SK-N-SH (cell line): ENCODE data around the gene KRTAP9-4. TPM values are rescaled to one million over a fixed set of nuclear protein-coding genes. Genes with fewer than 3 reads are reported as not detected.

Experiments used
- CTCF ChIA-PET: fragments of 300-600, 350-600 bp; formaldehyde crosslinking; extraction: SDS; loops from one replicate; lab custom pipeline; 2021; lab: Yijun Ruan, JAX
- POLR2A ChIA-PET: fragments of 350-600 bp; sonication (Branson Sonifier 250); formaldehyde crosslinking; extraction: SDS; loops from one replicate; lab custom pipeline; 2020; ENCODE audit warnings: antibody characterized with exemption, inconsistent platforms; lab: Yijun Ruan, JAX
- DNase-seq: peaks from one replicate; pipeline ENCODE4 v3.0.0; 2012
- H2AFZ ChIP-seq: fragments of 200-600 bp; sonication (generic); 2 replicates; pipeline ENCODE4 v1.8.1; 2016; ENCODE audit warnings: antibody characterized with exemption, mild to moderate bottlenecking, low read depth
- H3F3A ChIP-seq: fragments of 200-600 bp; sonication (generic); replicated peaks from 2 replicates; pipeline ENCODE3; 2016; ENCODE audit warnings: antibody characterized with exemption, mild to moderate bottlenecking; ENCODE audit not compliant: insufficient read depth
- H3K27ac ChIP-seq, 2 experiments: fragments of 200-500 bp in 1 of 2; fragments of 200-600 bp in 1 of 2; sonication (Bioruptor generic) in 1 of 2; sonication (generic), shearing (Covaris generic) in 1 of 2; 2 replicates each; pipeline versions ENCODE4 v1.5.1 to v1.6.1; 2014 to 2016; ENCODE audit warnings: low read depth in 2 of 2, inconsistent platforms in 1 of 2, low read length in 1 of 2, mild to moderate bottlenecking in 1 of 2, mixed read lengths in 1 of 2
- H3K27me3 ChIP-seq: fragments of 200-600 bp; sonication (generic), shearing (Covaris generic); 2 replicates; pipeline ENCODE4 v1.6.1; 2016; ENCODE audit warnings: mixed run types; ENCODE audit not compliant: insufficient read depth
- H3K36me3 ChIP-seq, 2 experiments: fragments of 200-500 bp in 1 of 2; fragments of 200-600 bp in 1 of 2; sonication (Bioruptor generic) in 1 of 2; sonication (generic) in 1 of 2; replicated peaks in 1 of 2; 2 replicates each; pipeline versions ENCODE3 to v1.5.1; 2014 to 2016; ENCODE audit warnings: low read length in 1 of 2, mild to moderate bottlenecking in 1 of 2; ENCODE audit not compliant: insufficient read depth in 2 of 2, control insufficient read depth in 1 of 2
- H3K4me1 ChIP-seq, 2 experiments: fragments of 200-500 bp in 1 of 2; fragments of 200-600 bp in 1 of 2; sonication (Bioruptor generic) in 1 of 2; sonication (generic), shearing (Covaris generic) in 1 of 2; 2 replicates each; pipeline versions ENCODE4 v1.5.1 to v1.6.1; 2014 to 2016; ENCODE audit warnings: low read depth in 1 of 2, low read length in 1 of 2, mixed run types in 1 of 2; ENCODE audit not compliant: insufficient read depth in 2 of 2, control insufficient read depth in 1 of 2
- H3K4me2 ChIP-seq: fragments of 200-600 bp; sonication (generic), shearing (Covaris generic); 2 replicates; pipeline ENCODE4 v1.6.1; 2017; ENCODE audit warnings: mixed run types
- H3K4me3 ChIP-seq, 2 experiments: fragments of 200-500 bp in 1 of 2; fragments of 200-600 bp in 1 of 2; sonication (Bioruptor generic) in 1 of 2; sonication (generic), shearing (Covaris generic) in 1 of 2; 2 replicates each; pipeline versions ENCODE4 v1.5.1 to v1.8.1; 2014 to 2016; ENCODE audit warnings: low read depth in 2 of 2, inconsistent platforms in 1 of 2, low read length in 1 of 2, mild to moderate bottlenecking in 1 of 2, mixed read lengths in 1 of 2, moderate library complexity in 1 of 2
- H3K79me2 ChIP-seq: fragments of 200-600 bp; sonication (generic); 2 replicates; pipeline ENCODE4 v1.8.1; 2017; ENCODE audit warnings: mild to moderate bottlenecking; ENCODE audit not compliant: insufficient read depth
- H3K9ac ChIP-seq: fragments of 200-600 bp; sonication (generic); 2 replicates; pipeline ENCODE4 v1.6.1; 2017; ENCODE audit warnings: mixed run types
- H3K9me2 ChIP-seq: fragments of 200-600 bp; sonication (generic); 2 replicates; pipeline ENCODE4 v1.6.1; 2017; ENCODE audit warnings: mixed run types
- H3K9me3 ChIP-seq: fragments of 200-600 bp; sonication (generic); 2 replicates; pipeline ENCODE4 v1.6.1; 2017; ENCODE audit warnings: mixed run types, mild to moderate bottlenecking, moderate library complexity
- H4K20me1 ChIP-seq: fragments of 200-600 bp; sonication (generic); 2 replicates; pipeline ENCODE4 v1.6.1; 2017; ENCODE audit warnings: mild to moderate bottlenecking, mixed run types; ENCODE audit not compliant: insufficient read depth
- CTCF ChIP-seq: fragments of 200-600 bp; sonication (generic); IDR thresholded peaks from 2 replicates; pipeline ENCODE4 v1.6.1; 2017; ENCODE audit warnings: antibody characterized with exemption, mild to moderate bottlenecking, moderate library complexity
- ELF1 ChIP-seq: IDR thresholded peaks from 2 replicates; pipeline ENCODE4 v1.4.0; 2012
- EP300 ChIP-seq, 2 experiments: IDR thresholded peaks; 2 replicates each; pipeline versions ENCODE4 v1.4.0 to v1.6.1; 2012; ENCODE audit warnings: borderline replicate concordance in 1 of 2, low read depth in 1 of 2, low read length in 1 of 2
- FOXM1 ChIP-seq: IDR thresholded peaks from 2 replicates; pipeline ENCODE4 v1.4.0; 2012; ENCODE audit warnings: low read depth, mild to moderate bottlenecking
- GATA2 ChIP-seq: sonication (generic); formaldehyde crosslinking; IDR thresholded peaks from 2 replicates; pipeline ENCODE4 v1.5.0; 2020; ENCODE audit warnings: mild to moderate bottlenecking, missing genetic modification reagents
- IRF3 ChIP-seq: fragments of 150-350 bp; IDR thresholded peaks from 2 replicates; pipeline ENCODE4 v1.6.1; 2016; ENCODE audit warnings: mild to moderate bottlenecking, low read depth, low read length
- MAX ChIP-seq: IDR thresholded peaks from 2 replicates; pipeline ENCODE4 v1.4.0; 2012; ENCODE audit warnings: low read depth
- REST ChIP-seq: IDR thresholded peaks from 2 replicates; pipeline ENCODE4 v1.6.1; 2012; ENCODE audit warnings: mild to moderate bottlenecking, low read depth, low read length, moderate library complexity
- RFX5 ChIP-seq: IDR thresholded peaks from 2 replicates; pipeline ENCODE4 v1.6.1; 2012; ENCODE audit warnings: mild to moderate bottlenecking, improper control_type of control experiment, low read length
- RXRA ChIP-seq: IDR thresholded peaks from 2 replicates; pipeline ENCODE4 v1.4.0; 2012; ENCODE audit warnings: low read depth, mild to moderate bottlenecking, borderline replicate concordance
- USF2 ChIP-seq: fragments of 150-350 bp; IDR thresholded peaks from 2 replicates; pipeline ENCODE4 v1.6.1; 2017; ENCODE audit warnings: antibody characterized with exemption, low read length, low read depth, borderline replicate concordance
- YY1 ChIP-seq: IDR thresholded peaks from 2 replicates; pipeline ENCODE4 v1.4.0; 2012; ENCODE audit warnings: low read depth, mild to moderate bottlenecking
- ZBTB33 ChIP-seq: IDR thresholded peaks from 2 replicates; pipeline ENCODE4 v1.4.0; 2012; ENCODE audit warnings: low read depth, borderline replicate concordance
- WGBS: methylation state at CpG from one replicate; pipeline ENCODE4 v1.1.6; 2017; ENCODE audit warnings: low lambda C conversion rate; 5-methylcytosine and 5-hydroxymethylcytosine counted together
- polyA plus RNA-seq, 3 experiments: library from polyadenylated mRNA; depleted of rRNA; stranded (reverse); fragments of >200 nt; gene quantifications; 2 replicates each; pipeline ENCODE4 v1.2.3, GENCODE V29; 2012

KRTAP9-4 gene
- polyA plus RNA-seq, 1 of the 3 experiments (the other 2 are of a cell fraction) = not detected

GRCh38 chr17:41264599-41264998, 15.1 kb downstream of the KRTAP9-4 start (continued):
- TF ChIP-seq REST (no peak), IRF3 (no peak), MAX (no peak), CTCF (no peak), RXRA (no peak), ZBTB33 (no peak), FOXM1 (no peak), EP300 (IDR thresholded peaks at IDR 0.05; ENCODE audit: borderline replicate concordance in 1 of 2, low read depth in 1 of 2, low read length in 1 of 2) (no peak)
- TF ChIP-seq, all 33 proteins: peak for 0

GRCh38 chr17:41265078-41265477, 15.6 kb downstream of the KRTAP9-4 start, which contains the start of gene KRTAP9-6:
Gene KRTAP9-6, plus strand, starts transcription at chr17:41265378. Its CDS starts 0 bp downstream, at chr17:41265378.
- no peak within 1 kb of the TSS for H2AFZ ChIP-seq
- POLR2A ChIA-PET = no interaction called here
- WGBS = 5% methylated on average over 2 of the region's 2 CpGs

More at GRCh38 chr17:41265078-41265477, 15.6 kb downstream of the KRTAP9-4 start, which contains the start of gene KRTAP9-6:
- no peaks in the 10 kb centered on the region for H3K79me2 ChIP-seq
- no peak within 1 kb of the TSS for H3K4me3 ChIP-seq
- H3K36me3 ChIP-seq = no peaks in the 10 kb centered on the region
- H3K9ac ChIP-seq = no peak within 1 kb of the TSS
- no peaks in the 10 kb centered on the region for H3K9me2 ChIP-seq
- peaks cover 8% of the 10 kb centered on the region; the same call in 1 of the 2 replicates for H3K27me3 ChIP-seq
- H3K9me3 ChIP-seq = no peaks in the 10 kb centered on the region
- TF ChIP-seq USF2 (no peak), ELF1 (no peak), GATA2 (CRISPR knock-in tag) (no peak), YY1 (no peak), RFX5 (no peak)
- H3K27ac ChIP-seq = no peak within 1 kb of the TSS
- H3F3A ChIP-seq = no peaks in the 10 kb centered on the region
- DNase-seq = no peak
- CTCF ChIA-PET = no interaction called here
- no peaks in the 10 kb centered on the region for H4K20me1 ChIP-seq
- H3K4me1 ChIP-seq = no peaks in the 10 kb centered on the region
- no peak within 1 kb of the TSS for H3K4me2 ChIP-seq
